HepG2 (cell line): ENCODE results near the gene RASSF8. TPM values are rescaled to one million over a fixed set of nuclear protein-coding genes. Genes with fewer than 3 reads are reported as not detected.
A peak's percentile ranks its signal among the peaks of the same experiment; 100 is the strongest.

ENCODE experiments used
- ARNT ChIP-seq: fragments of 450-650 bp; IDR thresholded peaks from 2 replicates; pipeline ENCODE4 v1.6.1; 2017
- ATF7 ChIP-seq, 2 experiments: fragments of 450-650 bp in 1 of 2; sonication (generic) in 1 of 2; formaldehyde crosslinking in 1 of 2; IDR thresholded peaks; 2 replicates each; pipeline versions ENCODE4 v1.4.0 to v1.6.1; 2016 to 2020; ENCODE audit warnings: antibody characterized with exemption in 1 of 2, mild to moderate bottlenecking in 1 of 2, missing genetic modification reagents in 1 of 2
- BRCA1 ChIP-seq: sonication (generic); formaldehyde crosslinking; IDR thresholded peaks from 2 replicates; pipeline ENCODE4 v1.4.0; 2020; ENCODE audit warnings: missing genetic modification reagents
- E2F2 ChIP-seq: sonication (generic); formaldehyde crosslinking; IDR thresholded peaks from 2 replicates; pipeline ENCODE4 v1.4.0; 2020; ENCODE audit warnings: missing genetic modification reagents, borderline replicate concordance
- ELF3 ChIP-seq: IDR thresholded peaks from 2 replicates; pipeline ENCODE4 v1.6.1; 2016; ENCODE audit warnings: missing genetic modification reagents, missing compliant biosample characterization
- FOXP1 ChIP-seq, 2 experiments: fragments of 450-650 bp in 1 of 2; IDR thresholded peaks; 2 replicates each; pipeline ENCODE4 v1.6.1; 2017 to 2018; ENCODE audit warnings: antibody characterized with exemption in 1 of 2
- KLF9 ChIP-seq: IDR thresholded peaks from 2 replicates; pipeline ENCODE4 v1.6.1; 2016; ENCODE audit warnings: low read depth
- MLLT10 ChIP-seq: sonication (generic); formaldehyde crosslinking; IDR thresholded peaks from 2 replicates; pipeline ENCODE4 v1.4.0; 2020; ENCODE audit warnings: missing genetic modification reagents
- NR0B2 ChIP-seq: sonication (generic); formaldehyde crosslinking; IDR thresholded peaks from 2 replicates; pipeline ENCODE4 v1.4.0; 2020; ENCODE audit warnings: mild to moderate bottlenecking, missing genetic modification reagents
- POLR2A ChIP-seq, 2 experiments: IDR thresholded peaks; 2 replicates each; pipeline ENCODE4 v1.6.1; 2011; ENCODE audit warnings: low read depth in 2 of 2, low read length in 2 of 2, mild to moderate bottlenecking in 1 of 2, moderate library complexity in 1 of 2; ENCODE audit not compliant: insufficient read depth in 1 of 2
- PPARG ChIP-seq: conservative IDR thresholded peaks from 2 replicates; pipeline ENCODE4 v1.6.1; 2016; ENCODE audit warnings: missing biosample characterization, missing genetic modification reagents
- RBAK ChIP-seq: sonication (generic); formaldehyde crosslinking; IDR thresholded peaks from 2 replicates; pipeline ENCODE4 v1.5.1; 2020; ENCODE audit warnings: mild to moderate bottlenecking, missing genetic modification reagents
- SP5 ChIP-seq: IDR thresholded peaks from 2 replicates; pipeline ENCODE4 v1.6.1; 2016; ENCODE audit warnings: low read depth, borderline replicate concordance
- ZNF12 ChIP-seq: sonication (generic); formaldehyde crosslinking; IDR thresholded peaks from 2 replicates; pipeline ENCODE4 v1.5.0; 2020; ENCODE audit warnings: missing genetic modification reagents
- ZNF296 ChIP-seq: sonication (generic); formaldehyde crosslinking; conservative IDR thresholded peaks from 2 replicates; pipeline ENCODE4 v1.5.0; 2020; ENCODE audit warnings: mild to moderate bottlenecking, missing genetic modification reagents
- ZNF326 ChIP-seq: sonication (generic); formaldehyde crosslinking; IDR thresholded peaks from 2 replicates; pipeline ENCODE4 v1.4.0; 2020; ENCODE audit warnings: missing genetic modification reagents, borderline replicate concordance
- ZNF337 ChIP-seq: sonication (generic); formaldehyde crosslinking; IDR thresholded peaks from 2 replicates; pipeline ENCODE4 v1.5.1; 2020; ENCODE audit warnings: missing genetic modification reagents, low read depth, mild to moderate bottlenecking, borderline replicate concordance
- ZNF343 ChIP-seq: sonication (generic); formaldehyde crosslinking; IDR thresholded peaks from 2 replicates; pipeline ENCODE4 v1.4.0; 2020; ENCODE audit warnings: mild to moderate bottlenecking, missing genetic modification reagents
- ZNF431 ChIP-seq: sonication (generic); formaldehyde crosslinking; IDR thresholded peaks from 2 replicates; pipeline ENCODE4 v1.9.0; 2022; ENCODE audit warnings: missing genetic modification reagents, low read depth, mild to moderate bottlenecking, borderline replicate concordance
- ZNF432 ChIP-seq: sonication (generic); formaldehyde crosslinking; IDR thresholded peaks from 2 replicates; pipeline ENCODE4 v1.5.0; 2020; ENCODE audit warnings: missing genetic modification reagents, mild to moderate bottlenecking, borderline replicate concordance
- ZNF451 ChIP-seq: sonication (generic); formaldehyde crosslinking; IDR thresholded peaks from 2 replicates; pipeline ENCODE4 v1.5.0; 2020; ENCODE audit warnings: mild to moderate bottlenecking, missing genetic modification reagents
- ZNF556 ChIP-seq: sonication (generic); formaldehyde crosslinking; IDR thresholded peaks from 2 replicates; pipeline ENCODE4 v1.4.0; 2020; ENCODE audit warnings: mild to moderate bottlenecking, missing genetic modification reagents, borderline replicate concordance
- ZNF562 ChIP-seq: sonication (generic); formaldehyde crosslinking; IDR thresholded peaks from 2 replicates; pipeline ENCODE4 v1.8.0; 2022; ENCODE audit warnings: missing genetic modification reagents, borderline replicate concordance
- ZNF737 ChIP-seq: sonication (generic); formaldehyde crosslinking; IDR thresholded peaks from 2 replicates; pipeline ENCODE4 v1.5.0; 2020; ENCODE audit warnings: missing genetic modification reagents, mild to moderate bottlenecking, borderline replicate concordance
- ZNF777 ChIP-seq: sonication (generic); formaldehyde crosslinking; IDR thresholded peaks from 2 replicates; pipeline ENCODE4 v1.4.0; 2020; ENCODE audit warnings: missing genetic modification reagents
- polyA plus RNA-seq, 8 experiments: library from polyadenylated mRNA; depleted of rRNA in 3 of 8; stranded (reverse) in 7 of 8; unstranded in 1 of 8; fragments of >200 nt; fragmentation: Illumina TruSeq in 4 of 8; extraction: Trizol in 4 of 8; gene quantifications; 2 replicates each; pipeline versions ENCODE4 v1.2.1 to v1.2.3, GENCODE V29; 2011 to 2016; ENCODE audit warnings: low read depth in 4 of 8, missing spikeins in 1 of 8, mixed read lengths in 1 of 8; ENCODE audit not compliant: insufficient read depth in 1 of 8
- total RNA-seq, 5 experiments: library from RNA; depleted of rRNA; stranded (reverse); fragments of >200 nt; fragmentation: Illumina TruSeq; extraction: Trizol; gene quantifications; 2 replicates each; pipeline ENCODE4 v1.2.3, GENCODE V29; 2016; ENCODE audit warnings: low read depth in 1 of 5
- TF ChIP-seq, protein P1 (sequence below): sonication (generic); formaldehyde crosslinking; IDR thresholded peaks from 2 replicates; pipeline ENCODE4 v1.5.0; 2020; ENCODE audit warnings: missing genetic modification reagents, mild to moderate bottlenecking, borderline replicate concordance

The RASSF8 gene
- total and polyA plus RNA-seq, 2 of the 13 experiments (the other 11 are each of a cell fraction or from before 2014, with no cell fraction given) = 0.82 to 9.2 TPM

DNA sequence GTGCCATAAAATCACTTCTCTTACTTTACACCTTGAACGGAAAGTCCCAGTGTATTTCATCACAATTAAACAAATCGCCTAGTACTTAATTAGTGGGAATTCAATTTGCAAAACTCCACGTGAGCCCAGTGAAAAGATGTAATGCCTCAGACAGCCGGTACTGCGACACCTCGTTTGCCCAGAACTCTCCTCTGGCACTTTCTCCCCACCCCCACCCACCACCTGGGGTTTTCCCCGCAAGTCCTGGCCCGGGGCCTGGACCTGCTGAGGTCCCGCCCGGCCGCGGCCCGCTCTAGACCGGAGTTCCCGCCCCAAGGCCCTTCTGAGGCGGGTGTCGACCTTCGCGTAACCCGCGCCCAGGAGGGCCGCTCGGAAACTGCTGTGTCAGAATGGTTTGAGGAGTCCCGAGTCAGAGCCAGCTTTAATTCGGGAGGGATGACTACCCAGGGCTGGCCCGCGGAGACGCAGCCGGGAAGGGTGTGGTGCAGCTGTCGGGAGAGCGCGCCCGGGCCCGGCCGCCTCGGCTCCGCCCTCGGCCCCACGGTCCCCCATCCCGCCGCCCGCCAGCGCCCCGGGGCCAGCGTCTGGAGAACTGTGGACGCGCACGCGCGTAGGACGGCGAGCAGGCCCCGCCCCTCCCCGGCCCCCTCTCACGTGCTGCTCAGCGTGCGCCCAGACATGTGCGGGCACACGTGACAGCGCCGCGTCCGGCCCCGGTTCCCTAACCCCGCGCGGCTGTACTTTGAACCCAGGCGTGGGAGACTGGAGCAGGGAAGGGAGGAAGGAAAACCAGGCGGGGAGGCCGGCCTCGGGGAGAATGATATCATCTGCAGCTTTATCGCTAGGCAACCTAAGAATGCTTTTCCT lies 155.6 kb downstream of the RASSF8 start (continued):
- no peak for TF ChIP-seq ZNF337
- TF ChIP-seq POLR2A (IDR thresholded peaks at IDR 0.05; ENCODE audit: insufficient read depth in 1 of 2, low read depth in 2 of 2, low read length in 2 of 2) = peak in 1 of 2 experiments; percentile 28; a peak in 1 of 4 replicates
- no peak for TF ChIP-seq MLLT10 (CRISPR knock-in tag)
- TF ChIP-seq ZNF556 (CRISPR knock-in tag) = peak; percentile 76; the same call in 1 of the 2 replicates
- peak; percentile 21; the same call in 1 of the 2 replicates for TF ChIP-seq ATF7 (IDR thresholded peaks at IDR 0.05)
- peak; percentile 81; the same call in 1 of the 2 replicates for TF ChIP-seq ATF7 (CRISPR knock-in tag; IDR thresholded peaks at IDR 0.05)
- peak; percentile 60 for TF ChIP-seq ZNF777 (CRISPR knock-in tag)
- TF ChIP-seq, protein P1, sequence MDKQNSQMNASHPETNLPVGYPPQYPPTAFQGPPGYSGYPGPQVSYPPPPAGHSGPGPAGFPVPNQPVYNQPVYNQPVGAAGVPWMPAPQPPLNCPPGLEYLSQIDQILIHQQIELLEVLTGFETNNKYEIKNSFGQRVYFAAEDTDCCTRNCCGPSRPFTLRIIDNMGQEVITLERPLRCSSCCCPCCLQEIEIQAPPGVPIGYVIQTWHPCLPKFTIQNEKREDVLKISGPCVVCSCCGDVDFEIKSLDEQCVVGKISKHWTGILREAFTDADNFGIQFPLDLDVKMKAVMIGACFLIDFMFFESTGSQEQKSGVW (CRISPR knock-in tag) = no peak
- peak; percentile 96; the same call in 1 of the 2 replicates for TF ChIP-seq NR0B2 (CRISPR knock-in tag)
- peak; percentile 30; the same call in 1 of the 2 replicates for TF ChIP-seq ZNF12 (CRISPR knock-in tag)
- peak; percentile 96 for TF ChIP-seq ZNF343 (CRISPR knock-in tag)
- no peak for TF ChIP-seq RBAK (CRISPR knock-in tag)
- peak; percentile 62; the same call in 1 of the 2 replicates for TF ChIP-seq ELF3 (CRISPR knock-in tag)
- peak; percentile 61; the same call in 1 of the 2 replicates for TF ChIP-seq SP5 (CRISPR knock-in tag)
- no peak for TF ChIP-seq ZNF296 (CRISPR knock-in tag)
- TF ChIP-seq ZNF451 (CRISPR knock-in tag) = peak; percentile 73; the same call in 1 of the 2 replicates
- TF ChIP-seq ZNF431 (CRISPR knock-in tag) = 0 out of 2 replicates have a peak, but pooled peaks have one; percentile 60
- no peak for TF ChIP-seq ZNF432
- TF ChIP-seq BRCA1 (CRISPR knock-in tag) = no peak
- TF ChIP-seq ARNT = no peak
- TF ChIP-seq ZNF326 (CRISPR knock-in tag) = no peak
- no peak for TF ChIP-seq ZNF737
- peak; percentile 59; the same call in 1 of the 2 replicates for TF ChIP-seq ZNF562 (CRISPR knock-in tag)
- TF ChIP-seq E2F2 (CRISPR knock-in tag) = no peak
- peak; percentile 35; the same call in 1 of the 2 replicates for TF ChIP-seq PPARG
- no peak for TF ChIP-seq KLF9 (CRISPR knock-in tag)
- TF ChIP-seq FOXP1 (IDR thresholded peaks at IDR 0.05) = no peak
- peak; percentile 31; the same call in 1 of the 2 replicates for TF ChIP-seq FOXP1 (CRISPR knock-in tag; IDR thresholded peaks at IDR 0.05)
